MM.1S (cell line): Measurements from ENCODE around the gene GLIS2.

Experiments used
- DNase-seq: peaks from one replicate; pipeline ENCODE4 v3.0.0-alpha.2; 2015
- H2AFZ ChIP-seq: fragments of 300-600 bp; sonication (generic); 2 replicates; pipeline ENCODE4 v1.6.0; 2016; ENCODE audit warnings: antibody characterized with exemption, low read length
- H3F3A ChIP-seq: fragments of 300-600 bp; sonication (generic); 2 replicates; pipeline ENCODE4 v1.6.1; 2016; ENCODE audit warnings: mild to moderate bottlenecking, antibody characterized with exemption, low read length, moderate library complexity, mixed read lengths; ENCODE audit not compliant: insufficient read depth
- H3K27ac ChIP-seq: fragments of 300-600 bp; sonication (generic); 2 replicates; pipeline ENCODE4 v1.5.1; 2016; ENCODE audit warnings: mild to moderate bottlenecking, low read length
- H3K27me3 ChIP-seq: fragments of 300-600 bp; sonication (generic); replicated peaks from 2 replicates; pipeline ENCODE4 v1.6.0; 2016; ENCODE audit warnings: low read length; ENCODE audit not compliant: insufficient read depth
- H3K36me3 ChIP-seq: fragments of 300-600 bp; sonication (generic); replicated peaks from 2 replicates; pipeline ENCODE4 v1.6.1; 2016; ENCODE audit warnings: mild to moderate bottlenecking, low read length, mixed read lengths; ENCODE audit not compliant: insufficient read depth
- H3K4me1 ChIP-seq: fragments of 300-600 bp; sonication (generic); 2 replicates; pipeline ENCODE4 v1.6.1; 2016; ENCODE audit warnings: low read length, mixed read lengths
- H3K4me2 ChIP-seq: fragments of 300-600 bp; sonication (generic); 2 replicates; pipeline ENCODE4 v1.6.0; 2016; ENCODE audit warnings: low read depth, low read length
- H3K4me3 ChIP-seq: fragments of 300-600 bp; sonication (generic); 2 replicates; pipeline ENCODE4 v1.5.1; 2016; ENCODE audit warnings: low read length, mixed read lengths
- H3K79me2 ChIP-seq: fragments of 300-600 bp; sonication (generic); 2 replicates; pipeline ENCODE4 v1.6.1; 2016; ENCODE audit warnings: mixed run types, low read length, mixed read lengths
- H3K9ac ChIP-seq: fragments of 300-600 bp; sonication (generic); 2 replicates; pipeline ENCODE4 v1.6.1; 2016; ENCODE audit warnings: low read length, mixed read lengths
- H3K9me2 ChIP-seq: fragments of 300-600 bp; sonication (generic); replicated peaks from 2 replicates; pipeline ENCODE4 v1.6.1; 2016; ENCODE audit warnings: mild to moderate bottlenecking, low read length, mixed read lengths; ENCODE audit not compliant: insufficient read depth
- H3K9me3 ChIP-seq: fragments of 300-600 bp; sonication (generic); replicated peaks from 2 replicates; pipeline ENCODE4 v1.6.1; 2016; ENCODE audit warnings: mild to moderate bottlenecking, low read length, mixed read lengths; ENCODE audit not compliant: insufficient read depth
- H4K20me1 ChIP-seq: fragments of 300-600 bp; sonication (generic); 2 replicates; pipeline ENCODE4 v1.6.1; 2016; ENCODE audit warnings: mild to moderate bottlenecking, low read length, moderate library complexity, mixed read lengths; ENCODE audit not compliant: insufficient read depth
- EZH2 ChIP-seq: fragments of 300-600 bp; sonication (generic); optimal IDR thresholded peaks from 2 replicates; pipeline ENCODE3; 2017; ENCODE audit warnings: low read depth, mild to moderate bottlenecking, antibody characterized with exemption, low read length, mixed read lengths
- EZH2phosphoT487 ChIP-seq: fragments of 300-600 bp; sonication (generic); IDR thresholded peaks from 2 replicates; pipeline ENCODE4 v1.6.1; 2018; ENCODE audit warnings: antibody characterized with exemption, low read length
- TF ChIP-seq, protein P1 (sequence below): fragments of 300-600 bp; sonication (generic); IDR thresholded peaks from 2 replicates; pipeline ENCODE4 v1.5.1; 2016; ENCODE audit warnings: antibody characterized with exemption, low read length, mixed read lengths

The GLIS2 gene

DNA sequence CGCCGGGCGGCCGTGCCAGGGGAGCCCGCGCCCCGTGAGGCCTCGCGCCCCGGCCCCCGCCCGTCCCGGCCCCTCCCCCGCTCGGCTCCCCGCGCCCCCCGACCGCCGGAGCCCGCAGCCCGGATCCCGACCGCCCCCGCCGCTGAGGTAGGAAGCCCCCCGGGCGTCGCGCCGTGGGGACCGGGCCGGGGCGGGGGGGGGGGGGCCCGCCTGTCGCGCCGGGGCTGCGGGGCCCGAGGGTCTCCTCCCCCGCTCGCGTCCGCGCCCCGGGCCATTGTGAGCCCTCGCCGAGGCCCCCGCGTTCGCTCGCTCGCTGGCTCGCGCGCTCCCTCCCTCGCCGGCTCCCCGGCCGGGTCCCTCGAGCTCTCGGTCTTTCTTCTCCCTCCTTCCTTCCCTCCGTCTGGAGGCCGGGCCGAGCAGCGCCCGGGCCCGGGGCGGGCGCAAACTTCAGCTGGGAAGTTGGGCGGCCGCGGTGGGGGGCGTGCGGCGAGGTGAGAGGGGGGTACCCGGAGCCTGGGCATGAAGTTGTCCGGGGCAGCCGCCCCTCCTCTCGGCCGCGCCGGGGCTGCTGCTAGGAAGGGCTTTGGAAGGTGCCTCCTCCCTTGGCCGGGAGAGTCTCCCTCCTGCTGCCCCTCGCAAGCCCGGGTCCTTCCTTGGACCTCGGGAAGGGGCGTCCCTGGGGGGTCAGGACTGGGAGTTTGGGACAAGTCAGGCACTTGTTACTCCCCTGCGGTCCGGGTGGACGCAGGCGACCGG is 419 bp downstream of the GLIS2 start:
- H3K9ac ChIP-seq, result no peak overlapping the region
- H3K27ac ChIP-seq, result no peak overlapping the region
- no peaks in the 10 kb centered on the region for H4K20me1 ChIP-seq
- 0 out of 2 replicates have a peak overlapping the region, but pooled peaks have one; percentile 10 for H3K4me3 ChIP-seq
- TF ChIP-seq, protein P1, sequence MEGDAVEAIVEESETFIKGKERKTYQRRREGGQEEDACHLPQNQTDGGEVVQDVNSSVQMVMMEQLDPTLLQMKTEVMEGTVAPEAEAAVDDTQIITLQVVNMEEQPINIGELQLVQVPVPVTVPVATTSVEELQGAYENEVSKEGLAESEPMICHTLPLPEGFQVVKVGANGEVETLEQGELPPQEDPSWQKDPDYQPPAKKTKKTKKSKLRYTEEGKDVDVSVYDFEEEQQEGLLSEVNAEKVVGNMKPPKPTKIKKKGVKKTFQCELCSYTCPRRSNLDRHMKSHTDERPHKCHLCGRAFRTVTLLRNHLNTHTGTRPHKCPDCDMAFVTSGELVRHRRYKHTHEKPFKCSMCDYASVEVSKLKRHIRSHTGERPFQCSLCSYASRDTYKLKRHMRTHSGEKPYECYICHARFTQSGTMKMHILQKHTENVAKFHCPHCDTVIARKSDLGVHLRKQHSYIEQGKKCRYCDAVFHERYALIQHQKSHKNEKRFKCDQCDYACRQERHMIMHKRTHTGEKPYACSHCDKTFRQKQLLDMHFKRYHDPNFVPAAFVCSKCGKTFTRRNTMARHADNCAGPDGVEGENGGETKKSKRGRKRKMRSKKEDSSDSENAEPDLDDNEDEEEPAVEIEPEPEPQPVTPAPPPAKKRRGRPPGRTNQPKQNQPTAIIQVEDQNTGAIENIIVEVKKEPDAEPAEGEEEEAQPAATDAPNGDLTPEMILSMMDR, result no peak
- no peak for TF ChIP-seq EZH2phosphoT487
- TF ChIP-seq EZH2, result no peak
- no peak for DNase-seq
- H2AFZ ChIP-seq, result no peak overlapping the region
- H3K4me1 ChIP-seq, result 0 out of 2 replicates have a peak, but pooled peaks cover 14% of the 10 kb centered on the region
- no peaks in the 10 kb centered on the region for H3K36me3 ChIP-seq
- H3K9me3 ChIP-seq, result no peaks in the 10 kb centered on the region
- peaks cover 57% of the 10 kb centered on the region for H3K27me3 ChIP-seq
- peak overlapping the region; percentile 57; the same call in 1 of the 2 replicates for H3K4me2 ChIP-seq
- H3K9me2 ChIP-seq, result no peaks in the 10 kb centered on the region
- H3K79me2 ChIP-seq, result no peaks in the 10 kb centered on the region
- H3F3A ChIP-seq, result 0 out of 2 replicates have a peak, but pooled peaks cover 5% of the 10 kb centered on the region

DNA sequence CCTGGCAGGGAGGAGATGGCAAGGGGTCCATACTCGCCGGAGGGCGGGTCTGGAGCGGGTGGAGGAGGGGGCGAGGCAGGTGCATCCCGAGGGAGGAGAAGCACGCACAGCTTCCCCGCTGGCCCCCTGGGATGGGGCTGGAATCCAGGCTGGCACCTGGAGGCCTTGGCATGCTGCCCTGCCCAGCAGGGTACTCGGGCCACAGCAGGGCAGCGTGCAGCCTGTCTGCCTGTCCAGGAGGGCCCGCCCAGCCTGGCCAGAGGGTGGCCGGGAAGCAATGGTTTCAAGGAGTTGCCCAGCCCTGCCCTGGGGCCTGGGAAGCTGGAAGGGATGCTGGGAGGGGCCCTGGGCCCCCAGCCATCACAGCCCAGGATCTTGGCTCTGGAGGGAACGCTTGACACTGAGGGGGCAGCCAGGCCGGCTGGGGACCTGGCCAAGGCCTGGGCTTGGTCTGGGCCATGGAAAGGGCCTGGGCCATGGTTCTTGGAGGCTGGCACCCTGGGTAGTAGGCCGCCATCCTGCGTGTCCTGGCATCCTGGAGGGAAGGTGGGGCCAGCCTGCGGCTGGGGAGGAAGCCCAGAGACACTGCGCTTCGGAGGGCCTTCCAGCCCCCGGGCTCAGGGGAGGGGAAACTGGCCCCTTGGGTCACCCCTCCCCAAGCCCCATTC is 1.1 kb downstream of the GLIS2 start:
- H3K9me3 ChIP-seq, result no peaks in the 10 kb centered on the region
- 0 out of 2 replicates have a peak, but pooled peaks cover 5% of the 10 kb centered on the region for H3F3A ChIP-seq
- H3K79me2 ChIP-seq, result no peaks in the 10 kb centered on the region
- no peak overlapping the region for H2AFZ ChIP-seq
- H3K4me3 ChIP-seq, result 0 out of 2 replicates have a peak overlapping the region, but pooled peaks have one; percentile 10
- peaks cover 62% of the 10 kb centered on the region for H3K27me3 ChIP-seq
- 0 out of 2 replicates have a peak, but pooled peaks cover 14% of the 10 kb centered on the region for H3K4me1 ChIP-seq
- DNase-seq, result no peak
- TF ChIP-seq, protein P1, result no peak
- TF ChIP-seq EZH2phosphoT487 (no peak), EZH2 (no peak)
- no peaks in the 10 kb centered on the region for H3K36me3 ChIP-seq
- peak overlapping the region; percentile 57; the same call in 1 of the 2 replicates for H3K4me2 ChIP-seq
- no peaks in the 10 kb centered on the region for H3K9me2 ChIP-seq
- H3K9ac ChIP-seq, result no peak overlapping the region
- no peaks in the 10 kb centered on the region for H4K20me1 ChIP-seq
- no peak overlapping the region for H3K27ac ChIP-seq

DNA sequence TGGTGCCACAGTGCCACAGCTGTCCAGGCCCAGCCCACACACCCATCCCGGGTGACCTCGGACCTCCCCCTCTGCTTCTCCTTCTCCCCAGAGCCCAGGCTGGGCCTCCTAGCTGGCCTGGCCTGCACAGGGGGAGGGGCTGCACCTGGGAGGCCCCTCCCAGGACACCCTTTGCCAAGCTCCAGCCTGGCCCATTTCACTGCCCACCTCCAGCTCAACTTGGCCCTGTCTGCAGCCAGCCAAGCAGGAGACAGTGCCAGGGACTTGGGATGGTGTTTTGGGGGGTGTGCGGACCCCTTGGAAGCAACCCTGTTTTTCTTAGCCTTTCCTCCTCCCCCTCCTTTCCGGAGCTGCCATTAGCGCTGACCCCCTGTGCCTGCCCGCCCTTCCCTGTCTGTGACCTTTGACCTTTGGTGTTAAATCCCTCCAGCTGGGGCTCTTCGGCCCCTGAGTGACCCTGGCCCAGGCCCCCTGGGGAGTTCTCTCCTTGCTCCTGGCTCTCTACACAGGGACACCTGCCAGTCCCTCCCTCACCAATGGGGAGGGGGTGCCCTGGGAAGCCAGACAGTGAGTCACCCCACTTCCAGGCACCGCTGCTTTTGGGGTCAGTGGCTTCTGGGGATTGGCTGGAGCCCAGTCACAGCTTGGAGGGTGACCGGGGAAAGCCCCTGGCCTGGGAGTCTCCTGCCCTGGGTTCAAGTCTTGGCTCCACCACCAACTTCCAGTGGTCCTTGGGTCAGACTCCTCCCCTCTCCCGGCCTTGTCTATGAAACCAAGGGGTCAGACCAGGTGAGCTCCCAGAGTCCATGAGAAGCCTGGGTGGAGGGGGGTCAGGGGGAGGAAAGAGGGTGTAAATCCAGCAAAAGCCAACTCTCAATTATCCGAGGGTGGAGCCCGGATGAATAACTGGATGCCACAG is 1.9 kb downstream of the GLIS2 start:
- no peak overlapping the region for H2AFZ ChIP-seq
- H3K27ac ChIP-seq, result no peak overlapping the region
- no peaks in the 10 kb centered on the region for H3K36me3 ChIP-seq
- H3K9ac ChIP-seq, result no peak overlapping the region
- H3K27me3 ChIP-seq, result peaks cover 62% of the 10 kb centered on the region
- no peaks in the 10 kb centered on the region for H4K20me1 ChIP-seq
- no peak for DNase-seq
- H3K4me1 ChIP-seq, result 0 out of 2 replicates have a peak, but pooled peaks cover 14% of the 10 kb centered on the region
- H3K9me2 ChIP-seq, result no peaks in the 10 kb centered on the region
- H3K4me3 ChIP-seq, result no peak overlapping the region
- H3K9me3 ChIP-seq, result no peaks in the 10 kb centered on the region
- no peaks in the 10 kb centered on the region for H3K79me2 ChIP-seq
- no peak overlapping the region for H3K4me2 ChIP-seq
- TF ChIP-seq EZH2phosphoT487 (no peak), EZH2 (no peak)
- TF ChIP-seq, protein P1, result no peak
- H3F3A ChIP-seq, result 0 out of 2 replicates have a peak, but pooled peaks cover 5% of the 10 kb centered on the region
